ENCODE results near the gene GTF3C5. TPM values are rescaled to one million over a fixed set of nuclear protein-coding genes. Genes with fewer than 3 reads are reported as not detected.

Gene GTF3C5
- total and polyA plus RNA-seq, 9 of the 15 experiments (the other 6 are each of a cell fraction or from before 2014, with no cell fraction given), result 3.8 to 118 (median 83.7) TPM

DNA sequence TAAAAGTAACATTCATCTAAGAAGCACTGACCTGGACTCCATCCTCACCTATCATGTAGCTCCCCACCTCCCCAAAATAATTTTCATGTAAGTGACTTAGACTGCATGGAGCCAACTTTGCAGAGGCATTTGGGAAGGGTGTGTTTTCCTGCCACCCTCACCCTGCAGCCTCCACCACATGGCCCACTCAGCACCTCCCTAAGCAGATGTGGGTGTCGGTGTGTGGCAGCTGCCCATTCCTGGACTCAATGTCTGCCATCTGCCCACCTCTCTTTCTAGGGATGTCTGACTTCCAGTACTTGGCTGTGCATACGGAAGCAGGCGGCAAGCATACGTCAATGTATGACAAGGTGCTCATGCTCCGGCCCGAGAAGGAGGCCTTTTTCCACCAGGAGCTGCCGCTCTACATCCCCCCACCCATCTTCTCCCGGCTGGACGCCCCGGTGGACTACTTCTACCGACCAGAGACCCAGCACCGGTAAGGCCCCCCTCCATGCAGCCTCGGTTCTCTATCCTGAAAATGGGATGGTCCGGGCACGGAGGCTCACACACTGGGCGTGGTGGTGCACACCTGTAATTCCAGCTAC lies 12.7 kb downstream of the GTF3C5 start:
- Histone ChIP-seq H3K9me3 (replicated peaks; ENCODE audit: control insufficient read depth, insufficient read depth, low read depth, low read length) (no peaks in the 10 kb centered on the region), H2AFZ (ENCODE audit: low read depth, low read length) (no peak overlapping the region), H3K4me2 (ENCODE audit: insufficient read depth, low read length) (no peak overlapping the region), H3K27me3 (ENCODE audit: control insufficient read depth in 2 of 2, insufficient read depth in 2 of 2, low read length in 2 of 2) (no peaks in the 10 kb centered on the region), H3K36me3 (ENCODE audit: control insufficient read depth, insufficient read depth, low read length) (peaks cover 83% of the 10 kb centered on the region), H3K9ac (ENCODE audit: insufficient read depth in 1 of 2, low read depth in 2 of 2, low read length in 2 of 2) (no peak overlapping the region), H3K4me1 (replicated peaks in 1 of 2; ENCODE audit: control insufficient read depth in 2 of 2, insufficient read depth in 2 of 2, low read length in 2 of 2) (peaks cover 0 to 3% of the 10 kb centered on the region in 2 experiments; a peak in 2 of 5 replicates), H3K4me3 (no peak overlapping the region), H3K9me1 (ENCODE audit: control insufficient read depth, insufficient read depth, low read length) (no peaks in the 10 kb centered on the region), H3K79me2 (ENCODE audit: control insufficient read depth, insufficient read depth, low read length) (peaks cover 34% of the 10 kb centered on the region), H4K20me1 (replicated peaks; ENCODE audit: control insufficient read depth, insufficient read depth, low read length) (peaks cover 7% of the 10 kb centered on the region; the same call in 1 of the 2 replicates), H3K27ac (ENCODE audit: extremely low read depth, low read depth, low read length) (no peak overlapping the region)
- intact Hi-C loops (cut with micrococcal nuclease) (loop anchor here (5.0 kb wide), 1 partner anchor 104 kb away; no protein-coding TSS in a partner anchor), in situ Hi-C loops (cut with MboI) (no loop called here)
- ChIA-PET CTCF (ENCODE audit: low intra/inter-chr PET ratio) (no interaction called here), POLR2A (interaction anchor here (0.7 to 1.2 kb wide), 2 partner anchors 12 to 179 kb away, joined by 3 read pairs; no protein-coding TSS in a partner anchor)
- no peak for FAIRE-seq
- no peak for ATAC-seq
- no peak for DNase-seq (ENCODE audit: extremely low read depth in 1 of 4, low spot score in 3 of 4)
- BruUV-seq (replicated peaks), result no TSS peak
- TF ChIP-seq ZNF830 (CRISPR knock-in tag; IDR thresholded peaks at IDR 0.05) (no peak), ZKSCAN3 (CRISPR knock-in tag; IDR thresholded peaks at IDR 0.05) (no peak), NFIX (CRISPR knock-in tag; IDR thresholded peaks at IDR 0.05; ENCODE audit: low read depth) (no peak), MCM5 (IDR thresholded peaks at IDR 0.05; ENCODE audit: low read depth) (no peak), MTF1 (CRISPR knock-in tag; IDR thresholded peaks at IDR 0.05; ENCODE audit: borderline replicate concordance) (no peak), TARDBP (IDR thresholded peaks at IDR 0.05) (no peak), HNRNPLL (IDR thresholded peaks at IDR 0.05; ENCODE audit: low read depth, low read length, poor library complexity, severe bottlenecking) (no peak), TAF7 (tag; IDR thresholded peaks at IDR 0.05) (no peak), NCOA1 (IDR thresholded peaks at IDR 0.05; ENCODE audit: low read depth) (no peak), ZNF764 (CRISPR knock-in tag; IDR thresholded peaks at IDR 0.05; ENCODE audit: low read depth) (no peak), ZNF766 (CRISPR knock-in tag; conservative IDR thresholded peaks at IDR 0.05) (no peak), PTTG1 (tag; IDR thresholded peaks at IDR 0.05; ENCODE audit: low read depth) (no peak), POLR2AphosphoS2 (IDR thresholded peaks at IDR 0.05; ENCODE audit: low read length) (no peak)
- TF ChIP-seq, protein P1, sequence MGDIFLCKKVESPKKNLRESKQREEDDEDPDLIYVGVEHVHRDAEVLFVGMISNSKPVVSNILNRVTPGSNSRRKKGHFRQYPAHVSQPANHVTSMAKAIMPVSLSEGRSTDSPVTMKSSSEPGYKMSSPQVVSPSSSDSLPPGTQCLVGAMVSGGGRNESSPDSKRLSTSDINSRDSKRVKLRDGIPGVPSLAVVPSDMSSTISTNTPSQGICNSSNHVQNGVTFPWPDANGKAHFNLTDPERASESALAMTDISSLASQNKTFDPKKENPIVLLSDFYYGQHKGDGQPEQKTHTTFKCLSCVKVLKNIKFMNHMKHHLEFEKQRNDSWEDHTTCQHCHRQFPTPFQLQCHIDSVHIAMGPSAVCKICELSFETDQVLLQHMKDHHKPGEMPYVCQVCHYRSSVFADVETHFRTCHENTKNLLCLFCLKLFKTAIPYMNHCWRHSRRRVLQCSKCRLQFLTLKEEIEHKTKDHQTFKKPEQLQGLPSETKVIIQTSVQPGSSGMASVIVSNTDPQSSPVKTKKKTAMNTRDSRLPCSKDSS (IDR thresholded peaks at IDR 0.05; ENCODE audit: low read depth, partially characterized antibody), result no peak
- WGBS (ENCODE audit: insufficient coverage, low coverage, missing lambda C conversion rate), result 96% methylated on average over 13 of the region's 16 CpGs
